PC-9 (cell line): ENCODE results near the gene PTGDS.

Experiments used
- CTCF ChIP-seq: fragments of 200-600 bp; sonication (generic); conservative IDR thresholded peaks from 2 replicates; pipeline ENCODE4 v1.6.1; 2017; ENCODE audit warnings: mixed run types, antibody characterized with exemption, mild to moderate bottlenecking, moderate library complexity
- EZH2 ChIP-seq: fragments of 200-600 bp; sonication (generic); IDR thresholded peaks from 2 replicates; pipeline ENCODE4 v1.8.0; 2017; ENCODE audit warnings: antibody characterized with exemption, low read depth

- no peak for TF ChIP-seq CTCF
- no peak for TF ChIP-seq EZH2
These were observed 965 bp downstream of the PTGDS start for GRCh38 chr9:136978073-136978864.
